Stimulated activated CD8-positive, alpha-beta memory T cell treated with anti-CD3 and anti-CD28 coated beads, Interleukin-4, amount 100 ng/mL, for 4 hours (primary cell): Measurements from ENCODE around the gene GBP1.
"Not testable (repeated sequence)": the region's sequence is repeated elsewhere in the genome, so short reads cannot be mapped to it uniquely, and the experiment has no call there.

Experiments
- DNase-seq, 2 donors: peaks; one replicate each; pipeline ENCODE4 v3.0.0-alpha.2; 2020; ENCODE audit warnings: low read depth in 2 of 2, low spot score in 1 of 2

Gene GBP1

GRCh38 chr1:89018318-89018717, 46.7 kb downstream of the GBP1 start:
- DNase-seq, result not testable (repeated sequence)

- no peak for DNase-seq
These were observed 56.5 kb downstream of the GBP1 start for GRCh38 chr1:89008511-89008910.

GRCh38 chr1:89005286-89006151, 59.5 kb downstream of the GBP1 start:
- no peak for DNase-seq
